Measurements from ENCODE around the gene CNPY4. TPM values are rescaled to one million over a fixed set of nuclear protein-coding genes. Genes with fewer than 3 reads are reported as not detected.

CNPY4 gene
- total and polyA plus RNA-seq, 10 of the 15 experiments (the other 5 are each of a cell fraction or from before 2014, with no cell fraction given): 2.5 to 9.2 (median 6.8) TPM

DNA sequence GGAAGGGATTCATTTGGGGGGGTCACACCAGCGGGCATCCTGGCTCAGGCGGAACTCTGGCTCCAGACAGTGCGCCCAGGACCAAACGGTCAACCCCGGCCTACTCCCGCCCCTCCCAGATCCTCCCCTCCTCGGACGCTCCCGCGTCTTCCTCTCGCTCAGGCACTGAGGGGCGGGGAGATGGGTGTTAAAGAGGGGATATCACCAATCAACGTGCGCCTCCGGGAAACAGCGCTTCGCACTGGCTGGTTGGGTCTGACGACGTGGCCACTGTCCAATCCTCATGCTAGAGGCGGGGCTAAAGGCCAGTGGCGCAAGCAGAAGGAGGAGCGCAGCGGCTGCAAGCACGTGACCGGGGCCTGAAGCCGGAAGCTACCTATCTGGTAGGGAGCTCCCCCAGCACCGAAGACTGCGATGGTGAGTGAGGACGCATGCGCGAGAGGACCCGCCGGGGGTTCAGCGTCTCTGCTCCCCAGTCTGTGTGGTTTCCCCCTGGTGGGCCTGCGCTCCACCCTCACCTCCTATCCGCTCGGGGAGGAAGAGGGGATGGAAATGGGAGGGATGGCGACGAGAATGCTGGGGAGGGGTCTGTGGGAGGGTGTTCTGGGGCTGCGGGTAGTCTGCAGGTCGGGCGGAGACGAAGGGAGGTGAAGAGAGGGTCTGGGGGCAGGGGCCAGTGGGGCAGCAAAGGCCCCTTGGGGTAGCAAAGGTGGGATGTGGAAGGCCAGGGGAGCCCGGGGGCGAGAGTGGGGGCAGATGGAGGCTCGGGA lies 29.3 kb downstream of the CNPY4 start, which contains the start of gene LAMTOR4 (continued):
- TF ChIP-seq HDAC6 (IDR thresholded peaks at IDR 0.05; ENCODE audit: unreplicated experiment) (no peak), TARDBP (IDR thresholded peaks at IDR 0.05; ENCODE audit: borderline replicate concordance) (no peak), SMAD5 (IDR thresholded peaks at IDR 0.05; ENCODE audit: low read depth) (peak; percentile 49; the same call in 1 of the 2 replicates), IKZF2 (IDR thresholded peaks at IDR 0.05) (peak in 1 of 2 experiments; percentile 26; a peak in 2 of 4 replicates), RUNX3 (IDR thresholded peaks at IDR 0.05; ENCODE audit: low read length) (peak; percentile 54; the same call in 1 of the 2 replicates), MTA2 (IDR thresholded peaks at IDR 0.05; ENCODE audit: low read depth) (no peak), KDM1A (IDR thresholded peaks at IDR 0.05; ENCODE audit: borderline replicate concordance) (no peak), NFYA (IDR thresholded peaks at IDR 0.05; ENCODE audit: borderline replicate concordance, low read depth, low read length) (peak; percentile 29; the same call in 1 of the 2 replicates), BACH1 (IDR thresholded peaks at IDR 0.05; ENCODE audit: borderline replicate concordance) (peak; percentile 65; the same call in 1 of the 2 replicates), NR2C2 (IDR thresholded peaks at IDR 0.05; ENCODE audit: borderline replicate concordance, control insufficient read depth, insufficient read length, low read depth) (no peak), ZNF384 (IDR thresholded peaks at IDR 0.05; ENCODE audit: borderline replicate concordance, low read depth, low read length) (no peak), ZNF207 (IDR thresholded peaks at IDR 0.05; ENCODE audit: borderline replicate concordance) (no peak), NRF1 (conservative IDR thresholded peaks at IDR 0.05; ENCODE audit: low read depth, low read length) (peak; percentile 73), KLF5 (IDR thresholded peaks at IDR 0.05; ENCODE audit: partially characterized antibody) (no peak)
- TF ChIP-seq, protein P1, sequence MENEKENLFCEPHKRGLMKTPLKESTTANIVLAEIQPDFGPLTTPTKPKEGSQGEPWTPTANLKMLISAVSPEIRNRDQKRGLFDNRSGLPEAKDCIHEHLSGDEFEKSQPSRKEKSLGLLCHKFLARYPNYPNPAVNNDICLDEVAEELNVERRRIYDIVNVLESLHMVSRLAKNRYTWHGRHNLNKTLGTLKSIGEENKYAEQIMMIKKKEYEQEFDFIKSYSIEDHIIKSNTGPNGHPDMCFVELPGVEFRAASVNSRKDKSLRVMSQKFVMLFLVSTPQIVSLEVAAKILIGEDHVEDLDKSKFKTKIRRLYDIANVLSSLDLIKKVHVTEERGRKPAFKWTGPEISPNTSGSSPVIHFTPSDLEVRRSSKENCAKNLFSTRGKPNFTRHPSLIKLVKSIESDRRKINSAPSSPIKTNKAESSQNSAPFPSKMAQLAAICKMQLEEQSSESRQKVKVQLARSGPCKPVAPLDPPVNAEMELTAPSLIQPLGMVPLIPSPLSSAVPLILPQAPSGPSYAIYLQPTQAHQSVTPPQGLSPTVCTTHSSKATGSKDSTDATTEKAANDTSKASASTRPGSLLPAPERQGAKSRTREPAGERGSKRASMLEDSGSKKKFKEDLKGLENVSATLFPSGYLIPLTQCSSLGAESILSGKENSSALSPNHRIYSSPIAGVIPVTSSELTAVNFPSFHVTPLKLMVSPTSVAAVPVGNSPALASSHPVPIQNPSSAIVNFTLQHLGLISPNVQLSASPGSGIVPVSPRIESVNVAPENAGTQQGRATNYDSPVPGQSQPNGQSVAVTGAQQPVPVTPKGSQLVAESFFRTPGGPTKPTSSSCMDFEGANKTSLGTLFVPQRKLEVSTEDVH (IDR thresholded peaks at IDR 0.05; ENCODE audit: low read depth, partially characterized antibody): no peak
- TF ChIP-seq, protein P2, sequence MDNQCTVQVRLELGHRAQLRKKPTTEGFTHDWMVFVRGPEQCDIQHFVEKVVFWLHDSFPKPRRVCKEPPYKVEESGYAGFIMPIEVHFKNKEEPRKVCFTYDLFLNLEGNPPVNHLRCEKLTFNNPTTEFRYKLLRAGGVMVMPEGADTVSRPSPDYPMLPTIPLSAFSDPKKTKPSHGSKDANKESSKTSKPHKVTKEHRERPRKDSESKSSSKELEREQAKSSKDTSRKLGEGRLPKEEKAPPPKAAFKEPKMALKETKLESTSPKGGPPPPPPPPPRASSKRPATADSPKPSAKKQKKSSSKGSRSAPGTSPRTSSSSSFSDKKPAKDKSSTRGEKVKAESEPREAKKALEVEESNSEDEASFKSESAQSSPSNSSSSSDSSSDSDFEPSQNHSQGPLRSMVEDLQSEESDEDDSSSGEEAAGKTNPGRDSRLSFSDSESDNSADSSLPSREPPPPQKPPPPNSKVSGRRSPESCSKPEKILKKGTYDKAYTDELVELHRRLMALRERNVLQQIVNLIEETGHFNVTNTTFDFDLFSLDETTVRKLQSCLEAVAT (IDR thresholded peaks at IDR 0.05): 0 out of 2 replicates have a peak, but pooled peaks have one; percentile 66
- TF ChIP-seq, protein P3, sequence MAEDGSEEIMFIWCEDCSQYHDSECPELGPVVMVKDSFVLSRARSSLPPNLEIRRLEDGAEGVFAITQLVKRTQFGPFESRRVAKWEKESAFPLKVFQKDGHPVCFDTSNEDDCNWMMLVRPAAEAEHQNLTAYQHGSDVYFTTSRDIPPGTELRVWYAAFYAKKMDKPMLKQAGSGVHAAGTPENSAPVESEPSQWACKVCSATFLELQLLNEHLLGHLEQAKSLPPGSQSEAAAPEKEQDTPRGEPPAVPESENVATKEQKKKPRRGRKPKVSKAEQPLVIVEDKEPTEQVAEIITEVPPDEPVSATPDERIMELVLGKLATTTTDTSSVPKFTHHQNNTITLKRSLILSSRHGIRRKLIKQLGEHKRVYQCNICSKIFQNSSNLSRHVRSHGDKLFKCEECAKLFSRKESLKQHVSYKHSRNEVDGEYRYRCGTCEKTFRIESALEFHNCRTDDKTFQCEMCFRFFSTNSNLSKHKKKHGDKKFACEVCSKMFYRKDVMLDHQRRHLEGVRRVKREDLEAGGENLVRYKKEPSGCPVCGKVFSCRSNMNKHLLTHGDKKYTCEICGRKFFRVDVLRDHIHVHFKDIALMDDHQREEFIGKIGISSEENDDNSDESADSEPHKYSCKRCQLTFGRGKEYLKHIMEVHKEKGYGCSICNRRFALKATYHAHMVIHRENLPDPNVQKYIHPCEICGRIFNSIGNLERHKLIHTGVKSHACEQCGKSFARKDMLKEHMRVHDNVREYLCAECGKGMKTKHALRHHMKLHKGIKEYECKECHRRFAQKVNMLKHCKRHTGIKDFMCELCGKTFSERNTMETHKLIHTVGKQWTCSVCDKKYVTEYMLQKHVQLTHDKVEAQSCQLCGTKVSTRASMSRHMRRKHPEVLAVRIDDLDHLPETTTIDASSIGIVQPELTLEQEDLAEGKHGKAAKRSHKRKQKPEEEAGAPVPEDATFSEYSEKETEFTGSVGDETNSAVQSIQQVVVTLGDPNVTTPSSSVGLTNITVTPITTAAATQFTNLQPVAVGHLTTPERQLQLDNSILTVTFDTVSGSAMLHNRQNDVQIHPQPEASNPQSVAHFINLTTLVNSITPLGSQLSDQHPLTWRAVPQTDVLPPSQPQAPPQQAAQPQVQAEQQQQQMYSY (CRISPR knock-in tag; IDR thresholded peaks at IDR 0.05): no peak
- TF ChIP-seq, protein P4, sequence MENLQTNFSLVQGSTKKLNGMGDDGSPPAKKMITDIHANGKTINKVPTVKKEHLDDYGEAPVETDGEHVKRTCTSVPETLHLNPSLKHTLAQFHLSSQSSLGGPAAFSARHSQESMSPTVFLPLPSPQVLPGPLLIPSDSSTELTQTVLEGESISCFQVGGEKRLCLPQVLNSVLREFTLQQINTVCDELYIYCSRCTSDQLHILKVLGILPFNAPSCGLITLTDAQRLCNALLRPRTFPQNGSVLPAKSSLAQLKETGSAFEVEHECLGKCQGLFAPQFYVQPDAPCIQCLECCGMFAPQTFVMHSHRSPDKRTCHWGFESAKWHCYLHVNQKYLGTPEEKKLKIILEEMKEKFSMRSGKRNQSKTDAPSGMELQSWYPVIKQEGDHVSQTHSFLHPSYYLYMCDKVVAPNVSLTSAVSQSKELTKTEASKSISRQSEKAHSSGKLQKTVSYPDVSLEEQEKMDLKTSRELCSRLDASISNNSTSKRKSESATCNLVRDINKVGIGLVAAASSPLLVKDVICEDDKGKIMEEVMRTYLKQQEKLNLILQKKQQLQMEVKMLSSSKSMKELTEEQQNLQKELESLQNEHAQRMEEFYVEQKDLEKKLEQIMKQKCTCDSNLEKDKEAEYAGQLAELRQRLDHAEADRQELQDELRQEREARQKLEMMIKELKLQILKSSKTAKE (IDR thresholded peaks at IDR 0.05; ENCODE audit: low read depth, poor library complexity, severe bottlenecking): peak; percentile 4

Measured in GM12878 (cell line).